Activated naive CD4-positive, alpha-beta T cell treated with anti-CD3 and anti-CD28 coated beads, Interleukin-2, amount 50 U/mL, for 24 hours (primary cell): Measurements from ENCODE around the gene UGT1A10.

Experiments
- H3K27ac Mint-ChIP-seq: one replicate; pipeline ENCODE4 v1.8.0; 2021; ENCODE audit warnings: mild to moderate bottlenecking, mixed read lengths
- H3K27me3 Mint-ChIP-seq: one replicate; pipeline ENCODE4 v1.8.0; 2021; ENCODE audit warnings: mixed read lengths
- H3K36me3 Mint-ChIP-seq: one replicate; pipeline ENCODE4 v1.8.0; 2021; ENCODE audit warnings: mixed read lengths
- H3K4me1 Mint-ChIP-seq: one replicate; pipeline ENCODE4 v1.8.0; 2021; ENCODE audit warnings: mixed read lengths
- H3K4me3 Mint-ChIP-seq: one replicate; pipeline ENCODE4 v1.8.0; 2021; ENCODE audit warnings: mild to moderate bottlenecking, mixed read lengths
- H3K9me3 Mint-ChIP-seq: one replicate; pipeline ENCODE4 v1.8.0; 2021; ENCODE audit warnings: mixed read lengths

The UGT1A10 gene

DNA sequence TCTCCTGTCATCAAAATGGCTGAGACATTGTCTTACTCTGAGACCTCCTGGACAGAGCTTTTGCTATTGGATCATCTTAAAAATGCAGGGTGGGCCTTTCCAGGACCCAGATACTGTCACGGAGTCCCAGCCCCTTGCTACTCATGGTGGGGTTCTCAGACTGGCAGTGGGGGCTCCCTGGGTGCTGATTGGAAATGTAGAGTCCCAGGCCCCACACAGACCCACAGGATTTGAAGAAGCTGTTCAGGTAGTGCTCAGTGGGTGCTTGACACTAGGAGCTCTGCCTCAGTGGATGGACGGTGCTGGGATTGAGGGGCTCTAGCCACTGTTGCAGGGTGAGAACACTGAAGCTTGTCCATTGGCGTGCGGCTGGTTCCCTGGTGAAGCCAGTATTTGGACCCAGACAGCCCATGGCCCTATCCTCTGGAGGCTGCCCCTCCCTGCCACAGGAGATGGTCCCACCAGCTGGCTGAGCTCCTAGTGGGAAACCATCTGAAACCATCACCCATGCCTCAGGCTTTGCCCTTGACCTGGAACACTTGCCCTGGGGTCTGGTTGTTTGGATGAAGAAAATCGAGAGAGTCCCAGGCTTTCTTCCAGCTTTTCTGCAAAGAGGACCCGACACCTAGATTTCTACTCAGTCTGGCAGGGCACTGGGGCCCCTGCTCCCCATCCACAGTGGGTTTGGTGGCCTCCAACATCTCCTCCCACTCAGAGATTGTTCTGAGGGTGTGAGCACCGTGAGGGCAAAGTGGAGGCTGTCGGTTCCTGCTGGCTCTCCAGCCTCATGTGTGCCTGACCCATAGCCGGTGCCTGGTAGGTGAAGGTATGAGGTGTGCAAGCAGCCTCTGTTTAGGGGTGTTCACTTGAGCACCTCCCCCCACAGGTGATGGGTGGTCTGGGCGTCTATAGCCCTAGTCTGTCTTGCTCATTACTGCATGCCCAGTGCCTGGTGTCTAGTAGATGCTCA is 172.0 kb downstream of the UGT1A10 start:
- H3K36me3 Mint-ChIP-seq, result no peaks in the 10 kb centered on the region
- H3K4me3 Mint-ChIP-seq, result no peak overlapping the region
- peaks cover 1% of the 10 kb centered on the region for H3K27me3 Mint-ChIP-seq
- no peak overlapping the region for H3K27ac Mint-ChIP-seq
- no peaks in the 10 kb centered on the region for H3K9me3 Mint-ChIP-seq
- H3K4me1 Mint-ChIP-seq, result no peaks in the 10 kb centered on the region

DNA sequence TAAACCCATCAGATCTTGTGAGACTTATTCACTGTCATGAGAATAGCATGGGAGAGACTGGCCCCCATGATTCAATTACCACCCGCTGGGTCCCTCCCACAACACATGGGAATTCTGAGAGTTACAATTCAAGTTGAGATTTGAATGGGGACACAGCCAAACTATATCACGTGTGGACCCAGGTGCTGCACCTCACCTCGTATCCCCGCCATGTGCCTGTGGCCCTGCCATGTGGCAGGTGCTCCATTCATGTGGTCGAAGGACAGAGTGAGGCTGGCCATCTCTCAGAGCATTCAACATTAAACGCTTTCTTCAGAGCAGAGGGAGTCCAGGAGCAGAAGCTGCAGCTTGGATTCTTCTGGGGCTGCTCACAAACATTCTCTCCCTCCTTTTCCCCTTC is 174.1 kb downstream of the UGT1A10 start:
- no peak overlapping the region for H3K4me3 Mint-ChIP-seq
- no peaks in the 10 kb centered on the region for H3K9me3 Mint-ChIP-seq
- H3K4me1 Mint-ChIP-seq, result no peaks in the 10 kb centered on the region
- no peaks in the 10 kb centered on the region for H3K36me3 Mint-ChIP-seq
- no peak overlapping the region for H3K27ac Mint-ChIP-seq
- H3K27me3 Mint-ChIP-seq, result peaks cover 1% of the 10 kb centered on the region

DNA sequence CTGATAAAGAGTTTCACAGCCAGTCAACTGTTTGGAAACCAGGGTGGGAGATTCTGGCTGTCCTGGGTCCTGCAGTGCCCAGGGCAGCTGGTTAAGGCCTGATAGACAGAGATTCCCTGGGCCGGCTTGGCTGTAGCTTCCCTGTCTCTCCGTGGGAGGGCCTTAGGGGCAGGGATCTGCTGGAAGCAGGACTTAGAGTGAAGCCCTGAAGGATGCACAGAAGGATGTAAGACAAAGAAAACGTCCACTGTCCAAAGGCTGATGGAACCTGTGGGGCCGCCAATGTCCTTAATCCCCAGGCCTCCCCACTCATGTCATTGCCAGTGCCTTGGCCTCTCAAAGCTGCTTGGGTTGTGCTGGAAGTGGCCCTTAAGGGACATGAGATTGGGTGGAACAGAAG is 174.8 kb downstream of the UGT1A10 start:
- H3K4me1 Mint-ChIP-seq, result no peaks in the 10 kb centered on the region
- no peak overlapping the region for H3K27ac Mint-ChIP-seq
- no peaks in the 10 kb centered on the region for H3K9me3 Mint-ChIP-seq
- H3K4me3 Mint-ChIP-seq, result no peak overlapping the region
- H3K27me3 Mint-ChIP-seq, result peaks cover 1% of the 10 kb centered on the region
- H3K36me3 Mint-ChIP-seq, result no peaks in the 10 kb centered on the region

GRCh38 chr2:233811732-233812131 is 175.5 kb downstream of the UGT1A10 start:
- H3K4me3 Mint-ChIP-seq, result no peak overlapping the region
- H3K36me3 Mint-ChIP-seq, result no peaks in the 10 kb centered on the region
- H3K9me3 Mint-ChIP-seq, result no peaks in the 10 kb centered on the region
- peaks cover 1% of the 10 kb centered on the region for H3K27me3 Mint-ChIP-seq
- no peaks in the 10 kb centered on the region for H3K4me1 Mint-ChIP-seq
- no peak overlapping the region for H3K27ac Mint-ChIP-seq

DNA sequence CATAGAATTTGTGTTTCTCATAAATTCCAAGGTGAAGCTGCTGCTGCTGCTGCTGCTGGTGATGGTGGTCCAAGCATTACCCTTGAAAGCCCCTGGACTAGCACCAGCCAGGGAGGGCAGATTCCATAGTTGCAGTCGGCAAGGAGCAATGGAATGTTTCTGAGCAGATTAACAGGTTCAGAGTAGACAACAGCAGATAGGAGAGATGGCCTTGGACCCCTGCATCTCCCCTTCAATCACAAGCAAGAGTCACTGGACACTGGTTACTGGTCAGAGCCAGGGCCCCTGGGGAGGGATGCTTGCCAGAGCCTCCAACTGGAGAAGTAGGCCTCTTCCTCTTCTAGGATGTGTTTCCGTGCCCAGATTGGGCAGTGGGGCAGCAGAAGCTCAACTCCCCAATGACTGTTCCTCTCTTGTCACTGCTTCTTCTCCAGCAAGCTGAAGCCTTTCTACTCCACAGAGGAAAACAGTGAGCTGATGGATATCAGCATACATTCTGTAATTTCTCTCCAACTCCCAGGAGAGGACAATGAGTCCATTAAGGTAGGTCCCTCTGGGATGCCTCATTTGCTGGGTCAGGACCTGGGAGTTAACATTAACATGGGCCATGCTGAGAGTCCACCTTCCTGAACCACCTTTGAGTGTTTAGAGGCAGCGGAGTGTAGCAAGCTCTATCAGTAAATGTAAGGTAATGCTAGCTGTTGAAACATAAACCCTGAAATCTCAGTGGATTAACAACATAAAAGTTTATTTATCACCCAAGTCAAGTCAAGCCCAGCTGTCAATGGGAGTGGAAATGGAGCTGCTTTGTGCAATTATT is 177.2 kb downstream of the UGT1A10 start:
- Mint-ChIP-seq H3K4me1 (no peaks in the 10 kb centered on the region), H3K9me3 (no peaks in the 10 kb centered on the region), H3K36me3 (no peaks in the 10 kb centered on the region), H3K4me3 (no peak overlapping the region), H3K27ac (no peak overlapping the region), H3K27me3 (peaks cover 1% of the 10 kb centered on the region)

DNA sequence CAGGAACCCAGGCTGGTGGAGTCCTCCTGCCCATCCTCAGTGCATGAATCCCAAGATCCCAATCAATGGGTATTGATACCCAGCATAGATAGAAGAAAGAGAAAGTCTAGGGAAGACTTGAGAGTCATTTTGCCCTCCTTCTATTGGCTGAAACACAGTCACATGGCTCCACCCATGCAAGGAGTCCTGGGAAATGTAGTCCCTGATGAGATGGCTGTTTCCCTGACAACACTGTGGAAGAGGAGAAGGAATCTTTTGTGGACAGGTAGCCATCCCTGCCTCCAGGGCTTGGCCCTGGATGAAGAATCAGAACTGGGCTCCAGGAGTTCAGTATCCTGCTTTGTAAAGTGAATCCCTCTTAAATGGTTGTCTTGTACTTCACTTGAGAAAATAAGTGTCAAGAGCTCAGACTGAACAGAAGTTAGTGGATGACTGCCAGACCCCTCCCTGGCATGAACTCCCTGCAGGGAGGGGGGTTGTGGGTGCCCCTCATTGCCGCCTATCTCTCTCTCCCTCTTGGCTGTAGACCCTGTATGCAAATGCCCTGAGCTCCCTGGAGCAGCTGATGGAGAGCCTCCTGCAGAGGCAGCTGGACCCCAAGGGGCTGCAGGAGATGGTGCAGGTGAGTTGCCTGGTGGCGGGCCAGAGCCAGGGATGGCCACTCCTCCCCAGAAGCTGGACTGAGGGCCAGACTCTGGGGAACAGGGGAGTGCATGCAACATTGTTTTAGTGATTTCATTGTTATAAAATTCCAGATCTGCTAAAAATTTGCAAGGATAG is 178.0 kb downstream of the UGT1A10 start:
- H3K4me3 Mint-ChIP-seq, result no peak overlapping the region
- no peaks in the 10 kb centered on the region for H3K9me3 Mint-ChIP-seq
- H3K36me3 Mint-ChIP-seq, result no peaks in the 10 kb centered on the region
- H3K4me1 Mint-ChIP-seq, result no peaks in the 10 kb centered on the region
- peaks cover 1% of the 10 kb centered on the region for H3K27me3 Mint-ChIP-seq
- no peak overlapping the region for H3K27ac Mint-ChIP-seq

GRCh38 chr2:233815861-233816260 is 179.6 kb downstream of the UGT1A10 start:
- no peak overlapping the region for H3K27ac Mint-ChIP-seq
- no peaks in the 10 kb centered on the region for H3K4me1 Mint-ChIP-seq
- no peak overlapping the region for H3K4me3 Mint-ChIP-seq
- H3K9me3 Mint-ChIP-seq, result no peaks in the 10 kb centered on the region
- no peaks in the 10 kb centered on the region for H3K27me3 Mint-ChIP-seq
- no peaks in the 10 kb centered on the region for H3K36me3 Mint-ChIP-seq

- Mint-ChIP-seq H3K36me3 (no peaks in the 10 kb centered on the region), H3K4me3 (no peak overlapping the region), H3K27me3 (no peaks in the 10 kb centered on the region), H3K27ac (no peak overlapping the region), H3K4me1 (no peaks in the 10 kb centered on the region), H3K9me3 (no peaks in the 10 kb centered on the region)
Measured at GRCh38 chr2:233816334-233816733, 180.1 kb downstream of the UGT1A10 start.

DNA sequence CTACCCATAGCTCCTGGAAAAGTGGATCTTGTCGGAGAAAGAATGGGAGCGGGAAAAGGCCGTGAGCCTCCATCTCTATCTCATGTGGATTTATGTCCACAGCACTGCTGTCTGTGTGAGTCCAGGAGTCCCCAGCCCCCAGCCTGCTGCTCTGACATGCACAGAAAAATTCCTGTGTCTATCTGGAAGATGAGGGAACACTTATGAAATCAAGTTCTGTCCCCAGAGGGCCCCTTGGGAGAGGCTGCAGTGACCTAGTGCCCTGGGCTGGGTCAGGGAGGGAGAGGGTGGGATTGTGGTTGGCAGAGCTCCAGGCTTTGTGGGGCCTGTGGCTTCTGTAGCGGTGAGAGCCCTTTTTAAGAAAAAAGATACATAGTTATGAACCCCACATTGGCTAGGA is 180.5 kb downstream of the UGT1A10 start:
- no peak overlapping the region for H3K27ac Mint-ChIP-seq
- H3K4me3 Mint-ChIP-seq, result no peak overlapping the region
- H3K27me3 Mint-ChIP-seq, result no peaks in the 10 kb centered on the region
- no peaks in the 10 kb centered on the region for H3K9me3 Mint-ChIP-seq
- no peaks in the 10 kb centered on the region for H3K36me3 Mint-ChIP-seq
- no peaks in the 10 kb centered on the region for H3K4me1 Mint-ChIP-seq

DNA sequence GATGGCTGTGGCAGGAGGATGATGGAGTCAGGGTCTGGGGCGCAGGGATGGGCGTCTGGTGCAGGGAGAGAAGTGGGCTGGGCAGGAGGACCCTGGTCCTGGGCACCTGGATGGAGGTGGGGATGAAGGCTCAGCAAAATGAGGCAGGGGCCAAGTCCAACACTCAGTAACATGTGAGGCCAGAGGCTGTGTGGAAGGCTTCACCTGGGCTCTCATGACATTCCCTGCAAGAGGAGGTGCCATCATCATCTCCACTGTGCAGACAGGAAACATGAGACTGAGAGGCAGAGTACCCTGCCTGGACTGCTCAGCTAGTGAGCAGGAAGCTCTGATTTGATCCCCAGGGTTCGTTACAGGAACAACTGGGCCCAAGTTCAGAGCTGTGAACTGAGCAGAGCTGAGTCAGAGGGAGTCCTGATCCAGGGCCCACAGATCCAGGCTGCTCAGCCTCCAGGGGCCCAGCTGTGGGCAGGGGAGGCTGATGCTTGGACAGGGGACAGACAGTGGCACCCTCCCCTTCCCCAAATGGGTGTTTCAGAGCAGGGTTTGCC is 181.2 kb downstream of the UGT1A10 start:
- Mint-ChIP-seq H3K36me3 (no peaks in the 10 kb centered on the region), H3K27ac (no peak overlapping the region), H3K4me1 (no peaks in the 10 kb centered on the region), H3K9me3 (no peaks in the 10 kb centered on the region), H3K4me3 (no peak overlapping the region), H3K27me3 (no peaks in the 10 kb centered on the region)

GRCh38 chr2:233817995-233818638 is 181.9 kb downstream of the UGT1A10 start:
- H3K27me3 Mint-ChIP-seq, result no peaks in the 10 kb centered on the region

DNA sequence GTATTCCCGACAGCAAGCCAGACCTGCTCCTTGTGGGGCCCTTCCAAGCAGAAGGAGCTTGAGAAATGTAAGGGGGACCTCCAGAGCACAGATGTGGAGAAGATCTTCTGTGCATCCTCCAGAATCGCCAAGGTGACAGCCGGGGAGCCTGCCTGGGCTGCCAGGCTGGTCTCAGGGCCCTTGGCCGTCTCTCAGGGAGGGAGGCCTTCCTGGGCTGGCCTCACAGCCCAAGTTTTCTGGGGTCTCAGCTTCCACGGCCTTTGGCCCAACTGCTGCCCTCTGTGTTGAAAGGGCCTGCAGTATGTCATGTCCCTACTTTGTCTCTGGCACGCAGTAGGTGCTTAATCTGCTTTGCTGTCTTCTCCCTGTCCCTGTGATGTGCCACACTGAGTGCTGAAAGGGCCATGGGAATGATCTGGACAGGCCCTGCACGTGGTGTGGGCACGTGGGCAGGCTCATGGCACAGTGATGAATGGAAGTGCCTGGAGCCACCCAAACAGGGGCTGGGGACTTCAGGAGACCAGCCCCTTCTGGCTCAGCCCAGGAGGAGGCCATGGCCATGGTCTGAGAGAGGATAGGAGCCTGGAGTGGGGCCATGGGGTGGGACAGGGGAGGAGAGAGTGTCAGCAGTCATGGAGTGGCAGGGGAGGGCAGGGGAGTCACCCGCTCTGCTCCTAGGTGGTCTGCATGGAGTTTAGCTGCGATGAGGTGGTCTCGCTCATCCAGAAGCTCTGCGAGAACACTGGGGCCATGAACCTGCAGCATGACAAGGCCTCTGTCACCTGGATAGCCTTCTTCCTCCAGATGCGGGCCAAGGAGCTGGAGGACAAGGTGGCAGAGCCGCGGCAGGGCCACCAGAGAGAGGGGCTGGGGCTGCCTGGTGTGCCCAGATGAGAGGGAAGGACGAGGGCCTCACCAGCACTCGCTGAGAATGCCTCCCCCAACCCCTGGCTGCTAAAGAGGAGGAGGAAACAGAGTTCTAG is 182.7 kb downstream of the UGT1A10 start:
- no peaks in the 10 kb centered on the region for H3K36me3 Mint-ChIP-seq
- no peak overlapping the region for H3K4me3 Mint-ChIP-seq
- no peaks in the 10 kb centered on the region for H3K4me1 Mint-ChIP-seq
- H3K27ac Mint-ChIP-seq, result no peak overlapping the region
- no peaks in the 10 kb centered on the region for H3K9me3 Mint-ChIP-seq
- H3K27me3 Mint-ChIP-seq, result no peaks in the 10 kb centered on the region

More at GRCh38 chr2:233817995-233818638, 181.9 kb downstream of the UGT1A10 start:
- Mint-ChIP-seq H3K4me1 (no peaks in the 10 kb centered on the region), H3K27ac (no peak overlapping the region), H3K36me3 (no peaks in the 10 kb centered on the region), H3K9me3 (no peaks in the 10 kb centered on the region), H3K4me3 (no peak overlapping the region)

DNA sequence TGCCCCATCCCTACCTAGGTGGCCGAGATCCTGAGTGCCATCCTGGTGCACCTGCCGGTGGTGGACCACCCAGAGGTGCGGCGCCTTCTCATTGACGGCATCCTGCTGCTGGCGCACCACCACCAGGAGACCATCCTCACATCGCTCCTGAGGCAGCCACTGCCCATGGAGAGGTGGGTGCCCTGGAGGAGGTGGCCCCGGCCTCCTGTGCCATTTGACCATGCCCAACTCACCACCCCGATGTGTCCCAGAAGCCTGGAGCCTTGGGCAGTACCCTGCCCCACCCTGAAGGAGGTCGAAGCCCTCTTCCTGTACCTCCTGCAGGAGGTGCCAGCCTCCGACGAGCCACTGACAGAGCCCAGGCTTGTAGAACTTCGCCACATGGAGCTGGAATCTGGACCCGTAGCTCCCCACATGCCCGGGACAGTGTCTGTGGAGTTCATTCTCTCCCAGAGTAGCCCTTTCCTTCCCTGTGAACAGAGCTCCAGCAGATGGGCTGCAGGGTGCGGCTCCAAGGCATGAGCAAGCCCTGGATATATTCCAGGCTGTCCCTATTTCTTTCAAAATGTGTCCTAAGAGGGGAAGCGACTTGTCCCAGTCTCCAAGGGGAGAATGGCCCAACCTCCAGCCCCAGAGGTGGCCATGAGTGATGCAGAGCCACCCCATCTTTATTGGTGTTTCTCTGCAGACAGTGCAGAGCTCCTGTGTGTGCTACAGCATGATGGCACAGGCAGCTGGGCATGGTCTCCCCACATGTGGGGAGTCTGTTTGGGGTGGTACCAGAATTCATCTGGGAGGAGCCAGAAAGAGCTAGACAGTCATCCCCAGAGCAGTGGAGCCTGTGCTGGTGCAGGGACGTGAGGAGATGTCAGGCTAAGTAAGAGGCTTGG is 183.9 kb downstream of the UGT1A10 start:
- no peak overlapping the region for H3K27ac Mint-ChIP-seq

More for the DNA sequence above, 183.9 kb downstream of the UGT1A10 start:
- Mint-ChIP-seq H3K9me3 (no peaks in the 10 kb centered on the region), H3K4me1 (no peaks in the 10 kb centered on the region), H3K27me3 (no peaks in the 10 kb centered on the region), H3K4me3 (no peak overlapping the region), H3K36me3 (no peaks in the 10 kb centered on the region)
